Glomerular visceral epithelial cell (primary cell): ENCODE data around the gene NXPH2.
"Not testable (repeated sequence)": the region's sequence is repeated elsewhere in the genome, so short reads cannot be mapped to it uniquely, and the experiment has no call there.

Experiments used
- DNase-seq: peaks from one replicate; pipeline ENCODE4 v3.0.0-alpha.2; 2016; ENCODE audit errors: extremely low spot score

Gene NXPH2

GRCh38 chr2:138757384-138757783 lies 22.8 kb downstream of the NXPH2 start:
- DNase-seq: no peak

- peak; percentile 67 for DNase-seq
These were observed 27.8 kb downstream of the NXPH2 start for GRCh38 chr2:138752197-138752956.

GRCh38 chr2:138744713-138745112 lies 35.5 kb downstream of the NXPH2 start:
- DNase-seq: no peak

- DNase-seq: no peak
These were observed 37.6 kb downstream of the NXPH2 start for GRCh38 chr2:138742441-138743057.

GRCh38 chr2:138741851-138742250 lies 38.3 kb downstream of the NXPH2 start:
- DNase-seq: no peak

GRCh38 chr2:138737009-138737554 lies 43.1 kb downstream of the NXPH2 start:
- not testable (repeated sequence) for DNase-seq

- DNase-seq: no peak
These were observed 47.5 kb downstream of the NXPH2 start for GRCh38 chr2:138732651-138733050.

- DNase-seq: no peak
These were observed 49.6 kb downstream of the NXPH2 start for GRCh38 chr2:138730497-138731030.

GRCh38 chr2:138727956-138728355 lies 52.2 kb downstream of the NXPH2 start:
- no peak for DNase-seq

- DNase-seq: no peak
These were observed 53.5 kb downstream of the NXPH2 start for GRCh38 chr2:138726681-138727080.

- DNase-seq: no peak
These were observed 55.3 kb downstream of the NXPH2 start for GRCh38 chr2:138724729-138725459.

- DNase-seq: no peak
These were observed 55.9 kb downstream of the NXPH2 start for GRCh38 chr2:138724327-138724726.

- no peak for DNase-seq
These were observed 56.8 kb downstream of the NXPH2 start for GRCh38 chr2:138723196-138723987.

- DNase-seq: peak; percentile 73
These were observed 57.9 kb downstream of the NXPH2 start for GRCh38 chr2:138722316-138722715.

GRCh38 chr2:138720035-138720838 lies 60.0 kb downstream of the NXPH2 start:
- DNase-seq: no peak

- no peak for DNase-seq
These were observed 61.8 kb downstream of the NXPH2 start for GRCh38 chr2:138718405-138718804.

- no peak for DNase-seq
These were observed 64.0 kb downstream of the NXPH2 start for GRCh38 chr2:138716183-138716582.

GRCh38 chr2:138713504-138713903 lies 66.7 kb downstream of the NXPH2 start:
- DNase-seq: no peak

GRCh38 chr2:138713069-138713496 lies 67.1 kb downstream of the NXPH2 start:
- DNase-seq: no peak

GRCh38 chr2:138712212-138712979 lies 67.8 kb downstream of the NXPH2 start:
- DNase-seq: peak; percentile 41
